GM23248 (cell line): Measurements from ENCODE around the gene LRRC63. TPM values are rescaled to one million over a fixed set of nuclear protein-coding genes. Genes with fewer than 3 reads are reported as not detected.

Experiments
- DNase-seq: peaks from one replicate; pipeline ENCODE4 v3.0.0-alpha.2; 2015
- H2AFZ ChIP-seq: fragments of 200-600 bp; sonication (generic); 2 replicates; pipeline ENCODE4 v1.6.1; 2016; ENCODE audit warnings: antibody characterized with exemption
- H3F3A ChIP-seq: fragments of 200-600 bp; sonication (generic); 2 replicates; pipeline ENCODE4 v1.6.1; 2016; ENCODE audit warnings: mild to moderate bottlenecking, antibody characterized with exemption, mixed run types; ENCODE audit not compliant: insufficient read depth
- H3K27ac ChIP-seq: fragments of 200-600 bp; sonication (generic); 2 replicates; pipeline ENCODE4 v1.5.1; 2016; ENCODE audit warnings: mild to moderate bottlenecking
- H3K27me3 ChIP-seq: fragments of 200-600 bp; sonication (generic); replicated peaks from 2 replicates; pipeline ENCODE4 v1.6.1; 2016; ENCODE audit warnings: mild to moderate bottlenecking; ENCODE audit not compliant: insufficient read depth
- H3K36me3 ChIP-seq: fragments of 200-600 bp; sonication (generic); 2 replicates; pipeline ENCODE4 v1.6.1; 2016; ENCODE audit warnings: low read depth, mild to moderate bottlenecking
- H3K4me1 ChIP-seq: fragments of 200-600 bp; sonication (generic); 2 replicates; pipeline ENCODE4 v1.6.1; 2016; ENCODE audit warnings: mild to moderate bottlenecking; ENCODE audit not compliant: insufficient read depth
- H3K4me2 ChIP-seq: fragments of 200-600 bp; sonication (generic); one replicate; pipeline ENCODE4 v1.6.1; 2016; ENCODE audit warnings: mild to moderate bottlenecking; ENCODE audit not compliant: unreplicated experiment
- H3K4me3 ChIP-seq: fragments of 200-600 bp; sonication (generic); 2 replicates; pipeline ENCODE4 v1.5.1; 2016; ENCODE audit warnings: mild to moderate bottlenecking
- H3K79me2 ChIP-seq: fragments of 200-600 bp; sonication (generic); 2 replicates; pipeline ENCODE4 v1.6.1; 2016; ENCODE audit warnings: mild to moderate bottlenecking; ENCODE audit not compliant: insufficient read depth
- H3K9ac ChIP-seq: fragments of 200-600 bp; sonication (generic); 2 replicates; pipeline ENCODE4 v1.6.1; 2016; ENCODE audit warnings: mild to moderate bottlenecking
- H3K9me2 ChIP-seq: fragments of 200-600 bp; sonication (generic); 2 replicates; pipeline ENCODE4 v1.6.1; 2016; ENCODE audit warnings: mixed run types, mild to moderate bottlenecking, moderate library complexity; ENCODE audit not compliant: insufficient read depth
- H3K9me3 ChIP-seq: fragments of 200-600 bp; sonication (generic); one replicate; pipeline ENCODE4 v1.6.1; 2017; ENCODE audit warnings: low read depth
- H4K20me1 ChIP-seq: fragments of 200-600 bp; sonication (generic); 2 replicates; pipeline ENCODE4 v1.6.0; 2016; ENCODE audit not compliant: insufficient read depth
- EZH2 ChIP-seq: fragments of 200-600 bp; sonication (generic); IDR thresholded peaks from 2 replicates; pipeline ENCODE4 v1.6.1; 2018; ENCODE audit warnings: antibody characterized with exemption, mild to moderate bottlenecking; ENCODE audit not compliant: insufficient read depth, poor library complexity, severe bottlenecking
- EZH2phosphoT487 ChIP-seq: fragments of 200-600 bp; sonication (generic); IDR thresholded peaks from 2 replicates; pipeline ENCODE4 v1.6.1; 2018; ENCODE audit warnings: antibody characterized with exemption, moderate library complexity, mild to moderate bottlenecking, low read depth; ENCODE audit not compliant: insufficient read depth
- WGBS, 2 experiments: methylation state at CpG; one replicate each; pipeline ENCODE4 v1.1.6; 2015 to 2017; ENCODE audit warnings: low lambda C conversion rate in 2 of 2, low coverage in 1 of 2; ENCODE audit errors: missing lambda C conversion rate in 2 of 2; 5-methylcytosine and 5-hydroxymethylcytosine counted together
- in situ Hi-C: fragments of 300-500 bp; cut with MboI; formaldehyde crosslinking; loops from 2 replicates; pipeline ENCODE4 v1.15.0; 2020
- polyA plus RNA-seq: library from polyadenylated mRNA; unstranded; fragments of >200 nt; fragmentation: Nextera tagmentation; extraction: Ambion mirVana; gene quantifications from 2 replicates; pipeline ENCODE4 v1.2.1, GENCODE V29; 2016
- total RNA-seq: library from RNA; depleted of rRNA; stranded (reverse); fragments of >200 nt; shearing (Covaris generic); gene quantifications from 2 replicates; pipeline ENCODE4 v1.2.3, GENCODE V29; 2014

The LRRC63 gene
- total and polyA plus RNA-seq, 2 experiments from 2014 or later = not detected

- Histone ChIP-seq H3K36me3 (no peaks in the 10 kb centered on the region), H3K27ac (no peak overlapping the region), H3K9ac (no peak overlapping the region), H3K4me1 (peaks cover 10% of the 10 kb centered on the region), H3K4me3 (no peak overlapping the region), H3F3A (0 out of 2 replicates have a peak, but pooled peaks cover 8% of the 10 kb centered on the region), H2AFZ (no peak overlapping the region), H3K9me3 (no peaks in the 10 kb centered on the region), H3K27me3 (no peaks in the 10 kb centered on the region), H3K4me2 (no peak overlapping the region), H3K9me2 (no peaks in the 10 kb centered on the region), H3K79me2 (no peaks in the 10 kb centered on the region), H4K20me1 (no peaks in the 10 kb centered on the region)
- TF ChIP-seq EZH2phosphoT487 (no peak), EZH2 (no peak)
- 67 to 70% methylated on average over 2 of the region's 2 CpGs for WGBS, 2 experiments
- in situ Hi-C loops = no loop called here
- DNase-seq = no peak
Observed at GRCh38 chr13:46229251-46229650, 17.5 kb downstream of the LRRC63 start.

GRCh38 chr13:46232281-46232680, 20.6 kb downstream of the LRRC63 start:
- Histone ChIP-seq H2AFZ (peak overlapping the region; percentile 34; the same call in 1 of the 2 replicates), H3K9me3 (no peaks in the 10 kb centered on the region), H3K36me3 (no peaks in the 10 kb centered on the region), H3K27me3 (no peaks in the 10 kb centered on the region), H3K9ac (no peak overlapping the region), H3K4me2 (peak overlapping the region; percentile 35), H3K27ac (no peak overlapping the region), H3K4me3 (no peak overlapping the region), H4K20me1 (no peaks in the 10 kb centered on the region), H3K79me2 (no peaks in the 10 kb centered on the region), H3K9me2 (no peaks in the 10 kb centered on the region), H3F3A (0 out of 2 replicates have a peak, but pooled peaks cover 8% of the 10 kb centered on the region), H3K4me1 (peaks cover 10% of the 10 kb centered on the region)
- DNase-seq = peak; percentile 50
- WGBS, 2 experiments = 43 to 47% methylated on average over 3 of the region's 3 CpGs
- TF ChIP-seq EZH2phosphoT487 (no peak), EZH2 (no peak)
- in situ Hi-C loops = no loop called here

GRCh38 chr13:46235286-46235685, 23.6 kb downstream of the LRRC63 start:
- Histone ChIP-seq H3K27ac (no peak overlapping the region), H4K20me1 (no peaks in the 10 kb centered on the region), H2AFZ (no peak overlapping the region), H3K4me3 (no peak overlapping the region), H3K4me2 (no peak overlapping the region), H3K27me3 (no peaks in the 10 kb centered on the region), H3F3A (0 out of 2 replicates have a peak, but pooled peaks cover 8% of the 10 kb centered on the region), H3K36me3 (no peaks in the 10 kb centered on the region), H3K9me2 (no peaks in the 10 kb centered on the region), H3K79me2 (no peaks in the 10 kb centered on the region), H3K4me1 (peaks cover 10% of the 10 kb centered on the region), H3K9ac (no peak overlapping the region), H3K9me3 (no peaks in the 10 kb centered on the region)
- WGBS, 2 experiments = 20 to 25% methylated on average over 1 of the region's 1 CpG
- DNase-seq = no peak
- in situ Hi-C loops = no loop called here
- no peak for TF ChIP-seq EZH2

- Histone ChIP-seq H3K9me3 (no peaks in the 10 kb centered on the region), H3K4me3 (no peak overlapping the region), H4K20me1 (no peaks in the 10 kb centered on the region), H3K36me3 (no peaks in the 10 kb centered on the region), H2AFZ (no peak overlapping the region), H3F3A (no peaks in the 10 kb centered on the region), H3K4me2 (no peak overlapping the region), H3K27ac (no peak overlapping the region), H3K9ac (no peak overlapping the region), H3K9me2 (no peaks in the 10 kb centered on the region; the same call in 1 of the 2 replicates), H3K79me2 (no peaks in the 10 kb centered on the region), H3K27me3 (peaks cover 10% of the 10 kb centered on the region; the same call in 1 of the 2 replicates), H3K4me1 (no peaks in the 10 kb centered on the region)
- 96 to 100% methylated on average over 1 of the region's 1 CpG for WGBS, 2 experiments
- in situ Hi-C loops = no loop called here
- TF ChIP-seq EZH2phosphoT487 = no peak
- TF ChIP-seq EZH2 = no peak
- DNase-seq = no peak
Observed at GRCh38 chr13:46265292-46265691, 53.6 kb downstream of the LRRC63 start.

GRCh38 chr13:46267166-46267565, 55.4 kb downstream of the LRRC63 start:
- Histone ChIP-seq H4K20me1 (no peaks in the 10 kb centered on the region), H3K36me3 (no peaks in the 10 kb centered on the region), H3K27me3 (peaks cover 10% of the 10 kb centered on the region; the same call in 1 of the 2 replicates), H3K9me2 (no peaks in the 10 kb centered on the region; the same call in 1 of the 2 replicates), H3K4me2 (no peak overlapping the region), H3K9me3 (no peaks in the 10 kb centered on the region), H3F3A (no peaks in the 10 kb centered on the region), H3K27ac (no peak overlapping the region), H3K9ac (no peak overlapping the region), H2AFZ (no peak overlapping the region), H3K4me3 (no peak overlapping the region), H3K79me2 (no peaks in the 10 kb centered on the region), H3K4me1 (no peaks in the 10 kb centered on the region)
- TF ChIP-seq EZH2phosphoT487 (no peak), EZH2 (no peak)
- 68 to 72% methylated on average over 2 of the region's 2 CpGs for WGBS, 2 experiments
- in situ Hi-C loops = no loop called here
- no peak for DNase-seq
